GM12801 (cell line): ENCODE results near the gene EID1.

Source experiments
- CTCF ChIP-seq: IDR thresholded peaks from one replicate; pipeline ENCODE4 v1.5.1; 2011; ENCODE audit warnings: control low read depth; ENCODE audit not compliant: insufficient read length; ENCODE audit errors: extremely low read depth

Gene EID1

GRCh38 chr15:48877630-48878595, at the start of gene EID1:
Gene EID1 (plus strand): TSS chr15:48878134. CDS start chr15:48878177, 43 bp downstream.
- TF ChIP-seq CTCF, result no peak

- no peak for TF ChIP-seq CTCF
Observed at GRCh38 chr15:48828471-48828870, 49.5 kb upstream of the EID1 start.

- no peak for TF ChIP-seq CTCF
Observed at GRCh38 chr15:48828906-48829305, 49.0 kb upstream of the EID1 start.

- TF ChIP-seq CTCF, result no peak
Observed at GRCh38 chr15:48832648-48833047, 45.3 kb upstream of the EID1 start.

- TF ChIP-seq CTCF, result no peak
Observed at GRCh38 chr15:48833526-48834239, 44.3 kb upstream of the EID1 start.

- no peak for TF ChIP-seq CTCF
Observed at GRCh38 chr15:48834756-48835155, 43.2 kb upstream of the EID1 start.

GRCh38 chr15:48842501-48842900, 35.4 kb upstream of the EID1 start:
- no peak for TF ChIP-seq CTCF
